Transverse colon (tissue), 3 donors: ENCODE results near the gene NUP214.

Experiments
- CTCF ChIP-seq, 5 experiments: fragments of 200-600 bp in 3 of 5; fragments of 450-650 bp in 2 of 5; sonication (generic) in 3 of 5; IDR thresholded peaks; 1 replicate in 2 of 5; 2 replicates in 3 of 5; pipeline ENCODE4 v1.5.1; 2016 to 2017; ENCODE audit warnings: antibody characterized with exemption in 5 of 5, inconsistent platforms in 3 of 5, mild to moderate bottlenecking in 2 of 5, moderate library complexity in 1 of 5
- EP300 ChIP-seq: sonication (generic); formaldehyde crosslinking; IDR thresholded peaks from one replicate; pipeline ENCODE4 v1.6.1; 2017; ENCODE audit warnings: antibody characterized with exemption, low read depth
- POLR2A ChIP-seq: fragments of 450-650 bp; IDR thresholded peaks from one replicate; pipeline ENCODE4 v1.6.1; 2016; ENCODE audit warnings: antibody characterized with exemption, mild to moderate bottlenecking, moderate library complexity

- no peak for TF ChIP-seq EP300
- TF ChIP-seq POLR2A = no peak
- TF ChIP-seq CTCF (IDR thresholded peaks at IDR 0.05) = no peak
These were observed 153.3 kb downstream of the NUP214 start for GRCh38 chr9:131278702-131279111.
